Chondrocyte (in vitro differentiated cells): Measurements from ENCODE around the gene GNG12. TPM values are rescaled to one million over a fixed set of nuclear protein-coding genes. Genes with fewer than 3 reads are reported as not detected.
A peak's percentile ranks its signal among the peaks of the same experiment; 100 is the strongest.

ENCODE experiments used
- DNase-seq: peaks from one replicate; pipeline ENCODE4 v3.0.0; 2021; ENCODE audit warnings: mixed read lengths, low spot score
- H3K27ac Mint-ChIP-seq: one replicate; pipeline ENCODE4 v1.8.0; 2021; ENCODE audit warnings: mild to moderate bottlenecking, moderate library complexity, mixed read lengths; ENCODE audit not compliant: unreplicated experiment
- H3K27me3 Mint-ChIP-seq: 2 replicates; pipeline ENCODE4 v1.8.0; 2021; ENCODE audit warnings: low read depth, mixed read lengths
- H3K36me3 Mint-ChIP-seq: 2 replicates; pipeline ENCODE4 v1.8.0; 2021; ENCODE audit warnings: low read depth, mixed read lengths
- H3K4me1 Mint-ChIP-seq: 2 replicates; pipeline ENCODE4 v1.8.0; 2021; ENCODE audit warnings: low read depth, mild to moderate bottlenecking, mixed read lengths
- H3K4me3 Mint-ChIP-seq: one replicate; pipeline ENCODE4 v1.8.0; 2021; ENCODE audit warnings: mild to moderate bottlenecking, moderate library complexity, mixed read lengths; ENCODE audit not compliant: unreplicated experiment
- H3K9me3 Mint-ChIP-seq: 2 replicates; pipeline ENCODE4 v1.8.0; 2021; ENCODE audit warnings: low read depth, mixed read lengths
- CTCF ChIP-seq: fragments of 200-600 bp; sonication (generic); IDR thresholded peaks from 2 replicates; pipeline ENCODE4 v1.5.0; 2021; ENCODE audit warnings: antibody characterized with exemption, mild to moderate bottlenecking, moderate library complexity
- total RNA-seq: library from RNA; stranded (reverse); gene quantifications from 3 replicates; pipeline ENCODE4 v1.2.1, GENCODE V29; 2021

Gene GNG12
- total RNA-seq, 1 donor from 2014 or later, result 91.5 TPM

GRCh38 chr1:67704351-67704750 lies 128.9 kb downstream of the GNG12 start:
- peaks cover 4% of the 10 kb centered on the region for H3K9me3 Mint-ChIP-seq
- H3K4me3 Mint-ChIP-seq, result no peak overlapping the region
- no peak overlapping the region for H3K27ac Mint-ChIP-seq
- peaks cover 45% of the 10 kb centered on the region for H3K4me1 Mint-ChIP-seq
- peaks cover 25% of the 10 kb centered on the region for H3K36me3 Mint-ChIP-seq
- TF ChIP-seq CTCF, result no peak
- no peak for DNase-seq
- H3K27me3 Mint-ChIP-seq, result no peaks in the 10 kb centered on the region

- Mint-ChIP-seq H3K4me1 (peaks cover 25% of the 10 kb centered on the region), H3K27me3 (no peaks in the 10 kb centered on the region), H3K9me3 (peaks cover 3% of the 10 kb centered on the region), H3K36me3 (peaks cover 23% of the 10 kb centered on the region), H3K4me3 (no peak overlapping the region), H3K27ac (no peak overlapping the region)
- TF ChIP-seq CTCF, result no peak
- DNase-seq, result no peak
Measured at GRCh38 chr1:67701876-67702275, 131.4 kb downstream of the GNG12 start.

GRCh38 chr1:67700692-67701410 lies 132.4 kb downstream of the GNG12 start:
- peak overlapping the region; percentile 39 for H3K27ac Mint-ChIP-seq
- no peaks in the 10 kb centered on the region for H3K9me3 Mint-ChIP-seq
- H3K4me1 Mint-ChIP-seq, result peaks cover 15% of the 10 kb centered on the region
- H3K36me3 Mint-ChIP-seq, result peaks cover 17% of the 10 kb centered on the region
- no peak overlapping the region for H3K4me3 Mint-ChIP-seq
- H3K27me3 Mint-ChIP-seq, result no peaks in the 10 kb centered on the region
- DNase-seq, result no peak
- TF ChIP-seq CTCF, result peak; percentile 40

- DNase-seq, result no peak
- Mint-ChIP-seq H3K36me3 (peaks cover 12% of the 10 kb centered on the region), H3K4me3 (no peak overlapping the region), H3K9me3 (no peaks in the 10 kb centered on the region), H3K27me3 (no peaks in the 10 kb centered on the region), H3K27ac (peak overlapping the region; percentile 29), H3K4me1 (peaks cover 13% of the 10 kb centered on the region)
- TF ChIP-seq CTCF, result no peak
Measured at GRCh38 chr1:67700220-67700619, 133.0 kb downstream of the GNG12 start.

GRCh38 chr1:67696708-67697107 lies 136.6 kb downstream of the GNG12 start:
- Mint-ChIP-seq H3K27ac (no peak overlapping the region), H3K4me3 (no peak overlapping the region), H3K36me3 (peaks cover 5% of the 10 kb centered on the region), H3K9me3 (no peaks in the 10 kb centered on the region), H3K4me1 (peaks cover 13% of the 10 kb centered on the region), H3K27me3 (no peaks in the 10 kb centered on the region)
- no peak for TF ChIP-seq CTCF
- no peak for DNase-seq
